Smooth muscle cell of the umbilical artery (primary cell): ENCODE results near the gene PCNX4. TPM values are rescaled to one million over a fixed set of nuclear protein-coding genes. Genes with fewer than 3 reads are reported as not detected.

ENCODE experiments used
- total RNA-seq: library from RNA; depleted of rRNA; stranded (reverse); fragments of >200 nt; gene quantifications from 2 replicates; pipeline ENCODE4 v1.2.3, GENCODE V29; 2014

Gene PCNX4
- 96.8 and 143 TPM in 2 replicates for total RNA-seq

DNA sequence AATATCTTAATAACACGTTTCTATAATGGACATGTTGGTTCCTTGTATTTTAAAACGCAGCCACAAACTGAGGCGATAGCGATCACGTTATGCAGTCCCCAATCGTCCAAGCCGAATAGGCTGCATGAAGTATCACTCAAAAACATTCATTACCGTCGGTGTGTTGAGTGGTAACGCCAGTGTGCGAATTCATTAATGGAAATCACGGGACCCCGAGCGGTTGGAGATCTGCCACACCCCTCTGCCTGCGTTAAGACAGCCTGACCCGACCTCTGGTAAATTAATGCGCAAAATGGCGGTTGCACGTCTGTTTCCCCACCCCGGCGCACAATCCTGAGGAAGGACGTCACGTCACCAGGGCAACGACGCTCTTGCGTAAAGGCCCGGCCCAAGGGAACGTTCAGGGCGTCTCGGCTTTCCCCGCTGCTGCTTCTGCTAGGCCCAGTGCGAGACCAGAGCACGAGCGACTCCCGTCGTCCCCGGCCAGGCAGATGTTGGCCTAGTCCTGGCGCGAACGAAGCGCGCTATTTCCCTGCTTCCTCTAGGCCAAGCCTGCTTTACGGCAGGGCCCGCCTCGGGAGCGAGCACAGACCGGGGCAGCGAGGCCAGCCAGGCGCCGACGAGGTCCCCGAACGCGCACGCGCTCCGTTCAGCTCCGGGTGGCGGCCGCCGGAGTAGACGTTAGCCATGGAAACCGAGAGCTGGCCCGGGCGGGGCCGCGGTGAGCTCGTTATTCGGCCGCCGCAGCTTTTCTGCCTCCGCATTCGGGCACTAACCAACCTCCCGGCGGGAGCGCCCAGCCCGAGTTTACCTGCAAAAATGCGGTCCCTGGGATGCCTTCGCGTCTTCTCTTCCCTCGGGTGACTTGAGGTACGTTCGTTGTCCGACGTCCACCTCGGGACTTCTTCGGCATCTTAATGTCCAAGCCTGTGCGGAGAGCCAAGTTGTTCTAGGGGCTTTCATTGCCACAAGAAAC lies at the start of gene PCNX4:
Gene PCNX4, plus strand, starts transcription at position 374 of the 976 bp plus-strand sequence. CDS start 15,716 bp downstream, outside the sequence.

DNA sequence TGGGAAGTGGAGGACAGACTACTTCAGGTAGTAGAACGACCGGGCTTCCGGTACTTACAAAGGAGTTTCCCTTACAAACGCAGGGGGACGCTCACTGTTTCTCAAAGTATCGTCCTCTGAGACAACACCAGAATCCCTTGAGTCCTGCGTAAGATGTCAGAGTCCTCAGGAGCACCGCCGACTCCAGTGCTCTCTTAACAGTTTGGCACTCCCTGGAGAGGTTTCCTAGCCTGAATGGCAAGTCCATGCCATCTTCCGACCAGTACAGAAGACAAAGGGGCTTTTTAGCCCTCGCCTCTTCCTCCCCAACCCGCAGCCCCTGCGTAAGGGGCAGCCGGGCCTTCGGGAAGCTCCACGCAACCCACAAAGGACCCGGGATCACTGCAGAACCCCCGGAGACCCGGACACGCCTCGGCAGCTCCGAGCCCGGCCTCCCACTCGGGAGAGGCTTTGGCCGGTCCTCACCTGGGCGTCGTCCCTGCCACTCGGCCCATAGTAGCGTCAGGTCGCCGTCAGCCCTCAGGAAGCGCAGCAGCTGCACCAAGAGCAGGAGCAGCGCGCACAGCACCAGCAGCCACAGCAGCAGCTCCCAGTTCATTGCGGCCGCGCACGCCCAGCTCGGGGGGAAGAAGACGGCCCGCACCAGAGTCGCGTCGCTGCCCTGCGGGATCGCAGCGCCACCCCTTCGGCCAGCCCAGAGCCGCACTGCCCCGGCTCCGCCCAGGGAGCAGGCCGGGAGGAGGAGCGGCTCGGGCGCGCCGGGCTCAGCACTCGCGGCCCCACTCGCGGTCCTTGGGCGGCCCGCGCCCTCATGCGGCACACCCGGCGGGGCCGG lies 73.2 kb downstream of the PCNX4 start, which contains the start of gene DHRS7:
Gene DHRS7, minus strand, starts transcription at position 687 of the 835 bp plus-strand sequence. Its CDS starts 89 bp downstream, at position 598.

Other genes with a start within 250 kb of the PCNX4 start
- 7.5 and 15.4 TPM in 2 replicates for gene RTN1, start 221.1 kb upstream of the PCNX4 start, total RNA-seq
- not detected in 2 replicates for gene LRRC9, start 171.8 kb upstream of the PCNX4 start, total RNA-seq
- gene DHRS7, start 73.5 kb downstream of the PCNX4 start, total RNA-seq, result 85.2 and 109 TPM in 2 replicates
- 22.9 and 43.4 TPM in 2 replicates for gene PPM1A, start 157.3 kb downstream of the PCNX4 start, total RNA-seq